ENCODE measurements around the gene NFASC. TPM values are rescaled to one million over a fixed set of nuclear protein-coding genes. Genes with fewer than 3 reads are reported as not detected.

NFASC gene
- total and polyA plus RNA-seq, 2 experiments from 2014 or later: 3.9 to 11.7 TPM

DNA sequence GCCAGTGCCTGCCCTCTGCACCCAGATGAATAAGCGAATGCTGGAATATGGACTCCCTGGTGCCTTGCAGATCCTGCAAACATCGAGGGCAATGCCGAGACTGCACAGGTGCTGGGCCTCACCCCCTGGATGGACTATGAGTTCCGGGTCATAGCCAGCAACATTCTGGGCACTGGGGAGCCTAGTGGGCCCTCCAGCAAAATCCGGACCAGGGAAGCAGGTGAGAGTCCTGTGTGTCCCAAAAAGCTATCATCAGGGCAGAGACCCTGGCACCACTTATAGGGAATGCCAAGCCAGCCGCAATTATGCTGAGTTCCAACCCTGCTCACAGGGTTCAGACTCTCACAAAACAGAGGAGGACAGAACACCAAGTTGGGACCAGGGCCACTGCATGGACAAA, 196.4 kb downstream of the NFASC start:
- no peaks in the 10 kb centered on the region for H3F3A ChIP-seq (replicated peaks; ENCODE audit: low read depth)
- no peaks in the 10 kb centered on the region for H3K36me3 Mint-ChIP-seq (ENCODE audit: low read depth)
- no peaks in the 10 kb centered on the region for H3K9me2 ChIP-seq (ENCODE audit: insufficient read depth)
- H3K27me3 Mint-ChIP-seq (ENCODE audit: insufficient read depth, low read depth, poor library complexity): peaks cover 7% of the 10 kb centered on the region
- no peak overlapping the region for H3K4me2 ChIP-seq
- H3K4me1 ChIP-seq (ENCODE audit: insufficient read depth): no peaks in the 10 kb centered on the region
- H3K79me2 ChIP-seq (replicated peaks; ENCODE audit: insufficient read depth): no peaks in the 10 kb centered on the region
- H4K20me1 ChIP-seq (replicated peaks; ENCODE audit: insufficient read depth): no peaks in the 10 kb centered on the region
- DNase-seq (ENCODE audit: low spot score) (no peak), ATAC-seq (no peak)
- no peaks in the 10 kb centered on the region; the same call in 1 of the 3 replicates for H3K9me3 Mint-ChIP-seq
- no peak for TF ChIP-seq ZNF331 (CRISPR knock-in tag; IDR thresholded peaks at IDR 0.05; ENCODE audit: low read depth)
- no peak for TF ChIP-seq NANOG (IDR thresholded peaks at IDR 0.05; ENCODE audit: borderline replicate concordance)
- no peak for TF ChIP-seq CREB1 (CRISPR knock-in tag; IDR thresholded peaks at IDR 0.05; ENCODE audit: low read depth)
- no peak for TF ChIP-seq STAT1 (IDR thresholded peaks at IDR 0.05; ENCODE audit: unreplicated experiment)
- TF ChIP-seq, protein P1, sequence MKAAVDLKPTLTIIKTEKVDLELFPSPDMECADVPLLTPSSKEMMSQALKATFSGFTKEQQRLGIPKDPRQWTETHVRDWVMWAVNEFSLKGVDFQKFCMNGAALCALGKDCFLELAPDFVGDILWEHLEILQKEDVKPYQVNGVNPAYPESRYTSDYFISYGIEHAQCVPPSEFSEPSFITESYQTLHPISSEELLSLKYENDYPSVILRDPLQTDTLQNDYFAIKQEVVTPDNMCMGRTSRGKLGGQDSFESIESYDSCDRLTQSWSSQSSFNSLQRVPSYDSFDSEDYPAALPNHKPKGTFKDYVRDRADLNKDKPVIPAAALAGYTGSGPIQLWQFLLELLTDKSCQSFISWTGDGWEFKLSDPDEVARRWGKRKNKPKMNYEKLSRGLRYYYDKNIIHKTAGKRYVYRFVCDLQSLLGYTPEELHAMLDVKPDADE (IDR thresholded peaks at IDR 0.05): no peak
- TF ChIP-seq, protein P2, sequence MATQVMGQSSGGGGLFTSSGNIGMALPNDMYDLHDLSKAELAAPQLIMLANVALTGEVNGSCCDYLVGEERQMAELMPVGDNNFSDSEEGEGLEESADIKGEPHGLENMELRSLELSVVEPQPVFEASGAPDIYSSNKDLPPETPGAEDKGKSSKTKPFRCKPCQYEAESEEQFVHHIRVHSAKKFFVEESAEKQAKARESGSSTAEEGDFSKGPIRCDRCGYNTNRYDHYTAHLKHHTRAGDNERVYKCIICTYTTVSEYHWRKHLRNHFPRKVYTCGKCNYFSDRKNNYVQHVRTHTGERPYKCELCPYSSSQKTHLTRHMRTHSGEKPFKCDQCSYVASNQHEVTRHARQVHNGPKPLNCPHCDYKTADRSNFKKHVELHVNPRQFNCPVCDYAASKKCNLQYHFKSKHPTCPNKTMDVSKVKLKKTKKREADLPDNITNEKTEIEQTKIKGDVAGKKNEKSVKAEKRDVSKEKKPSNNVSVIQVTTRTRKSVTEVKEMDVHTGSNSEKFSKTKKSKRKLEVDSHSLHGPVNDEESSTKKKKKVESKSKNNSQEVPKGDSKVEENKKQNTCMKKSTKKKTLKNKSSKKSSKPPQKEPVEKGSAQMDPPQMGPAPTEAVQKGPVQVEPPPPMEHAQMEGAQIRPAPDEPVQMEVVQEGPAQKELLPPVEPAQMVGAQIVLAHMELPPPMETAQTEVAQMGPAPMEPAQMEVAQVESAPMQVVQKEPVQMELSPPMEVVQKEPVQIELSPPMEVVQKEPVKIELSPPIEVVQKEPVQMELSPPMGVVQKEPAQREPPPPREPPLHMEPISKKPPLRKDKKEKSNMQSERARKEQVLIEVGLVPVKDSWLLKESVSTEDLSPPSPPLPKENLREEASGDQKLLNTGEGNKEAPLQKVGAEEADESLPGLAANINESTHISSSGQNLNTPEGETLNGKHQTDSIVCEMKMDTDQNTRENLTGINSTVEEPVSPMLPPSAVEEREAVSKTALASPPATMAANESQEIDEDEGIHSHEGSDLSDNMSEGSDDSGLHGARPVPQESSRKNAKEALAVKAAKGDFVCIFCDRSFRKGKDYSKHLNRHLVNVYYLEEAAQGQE (IDR thresholded peaks at IDR 0.05; ENCODE audit: unreplicated experiment): no peak
- TF ChIP-seq, protein P3, sequence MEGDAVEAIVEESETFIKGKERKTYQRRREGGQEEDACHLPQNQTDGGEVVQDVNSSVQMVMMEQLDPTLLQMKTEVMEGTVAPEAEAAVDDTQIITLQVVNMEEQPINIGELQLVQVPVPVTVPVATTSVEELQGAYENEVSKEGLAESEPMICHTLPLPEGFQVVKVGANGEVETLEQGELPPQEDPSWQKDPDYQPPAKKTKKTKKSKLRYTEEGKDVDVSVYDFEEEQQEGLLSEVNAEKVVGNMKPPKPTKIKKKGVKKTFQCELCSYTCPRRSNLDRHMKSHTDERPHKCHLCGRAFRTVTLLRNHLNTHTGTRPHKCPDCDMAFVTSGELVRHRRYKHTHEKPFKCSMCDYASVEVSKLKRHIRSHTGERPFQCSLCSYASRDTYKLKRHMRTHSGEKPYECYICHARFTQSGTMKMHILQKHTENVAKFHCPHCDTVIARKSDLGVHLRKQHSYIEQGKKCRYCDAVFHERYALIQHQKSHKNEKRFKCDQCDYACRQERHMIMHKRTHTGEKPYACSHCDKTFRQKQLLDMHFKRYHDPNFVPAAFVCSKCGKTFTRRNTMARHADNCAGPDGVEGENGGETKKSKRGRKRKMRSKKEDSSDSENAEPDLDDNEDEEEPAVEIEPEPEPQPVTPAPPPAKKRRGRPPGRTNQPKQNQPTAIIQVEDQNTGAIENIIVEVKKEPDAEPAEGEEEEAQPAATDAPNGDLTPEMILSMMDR (conservative IDR thresholded peaks at IDR 0.05; ENCODE audit: low read depth in 2 of 2): no peak
- TF ChIP-seq, protein P4, sequence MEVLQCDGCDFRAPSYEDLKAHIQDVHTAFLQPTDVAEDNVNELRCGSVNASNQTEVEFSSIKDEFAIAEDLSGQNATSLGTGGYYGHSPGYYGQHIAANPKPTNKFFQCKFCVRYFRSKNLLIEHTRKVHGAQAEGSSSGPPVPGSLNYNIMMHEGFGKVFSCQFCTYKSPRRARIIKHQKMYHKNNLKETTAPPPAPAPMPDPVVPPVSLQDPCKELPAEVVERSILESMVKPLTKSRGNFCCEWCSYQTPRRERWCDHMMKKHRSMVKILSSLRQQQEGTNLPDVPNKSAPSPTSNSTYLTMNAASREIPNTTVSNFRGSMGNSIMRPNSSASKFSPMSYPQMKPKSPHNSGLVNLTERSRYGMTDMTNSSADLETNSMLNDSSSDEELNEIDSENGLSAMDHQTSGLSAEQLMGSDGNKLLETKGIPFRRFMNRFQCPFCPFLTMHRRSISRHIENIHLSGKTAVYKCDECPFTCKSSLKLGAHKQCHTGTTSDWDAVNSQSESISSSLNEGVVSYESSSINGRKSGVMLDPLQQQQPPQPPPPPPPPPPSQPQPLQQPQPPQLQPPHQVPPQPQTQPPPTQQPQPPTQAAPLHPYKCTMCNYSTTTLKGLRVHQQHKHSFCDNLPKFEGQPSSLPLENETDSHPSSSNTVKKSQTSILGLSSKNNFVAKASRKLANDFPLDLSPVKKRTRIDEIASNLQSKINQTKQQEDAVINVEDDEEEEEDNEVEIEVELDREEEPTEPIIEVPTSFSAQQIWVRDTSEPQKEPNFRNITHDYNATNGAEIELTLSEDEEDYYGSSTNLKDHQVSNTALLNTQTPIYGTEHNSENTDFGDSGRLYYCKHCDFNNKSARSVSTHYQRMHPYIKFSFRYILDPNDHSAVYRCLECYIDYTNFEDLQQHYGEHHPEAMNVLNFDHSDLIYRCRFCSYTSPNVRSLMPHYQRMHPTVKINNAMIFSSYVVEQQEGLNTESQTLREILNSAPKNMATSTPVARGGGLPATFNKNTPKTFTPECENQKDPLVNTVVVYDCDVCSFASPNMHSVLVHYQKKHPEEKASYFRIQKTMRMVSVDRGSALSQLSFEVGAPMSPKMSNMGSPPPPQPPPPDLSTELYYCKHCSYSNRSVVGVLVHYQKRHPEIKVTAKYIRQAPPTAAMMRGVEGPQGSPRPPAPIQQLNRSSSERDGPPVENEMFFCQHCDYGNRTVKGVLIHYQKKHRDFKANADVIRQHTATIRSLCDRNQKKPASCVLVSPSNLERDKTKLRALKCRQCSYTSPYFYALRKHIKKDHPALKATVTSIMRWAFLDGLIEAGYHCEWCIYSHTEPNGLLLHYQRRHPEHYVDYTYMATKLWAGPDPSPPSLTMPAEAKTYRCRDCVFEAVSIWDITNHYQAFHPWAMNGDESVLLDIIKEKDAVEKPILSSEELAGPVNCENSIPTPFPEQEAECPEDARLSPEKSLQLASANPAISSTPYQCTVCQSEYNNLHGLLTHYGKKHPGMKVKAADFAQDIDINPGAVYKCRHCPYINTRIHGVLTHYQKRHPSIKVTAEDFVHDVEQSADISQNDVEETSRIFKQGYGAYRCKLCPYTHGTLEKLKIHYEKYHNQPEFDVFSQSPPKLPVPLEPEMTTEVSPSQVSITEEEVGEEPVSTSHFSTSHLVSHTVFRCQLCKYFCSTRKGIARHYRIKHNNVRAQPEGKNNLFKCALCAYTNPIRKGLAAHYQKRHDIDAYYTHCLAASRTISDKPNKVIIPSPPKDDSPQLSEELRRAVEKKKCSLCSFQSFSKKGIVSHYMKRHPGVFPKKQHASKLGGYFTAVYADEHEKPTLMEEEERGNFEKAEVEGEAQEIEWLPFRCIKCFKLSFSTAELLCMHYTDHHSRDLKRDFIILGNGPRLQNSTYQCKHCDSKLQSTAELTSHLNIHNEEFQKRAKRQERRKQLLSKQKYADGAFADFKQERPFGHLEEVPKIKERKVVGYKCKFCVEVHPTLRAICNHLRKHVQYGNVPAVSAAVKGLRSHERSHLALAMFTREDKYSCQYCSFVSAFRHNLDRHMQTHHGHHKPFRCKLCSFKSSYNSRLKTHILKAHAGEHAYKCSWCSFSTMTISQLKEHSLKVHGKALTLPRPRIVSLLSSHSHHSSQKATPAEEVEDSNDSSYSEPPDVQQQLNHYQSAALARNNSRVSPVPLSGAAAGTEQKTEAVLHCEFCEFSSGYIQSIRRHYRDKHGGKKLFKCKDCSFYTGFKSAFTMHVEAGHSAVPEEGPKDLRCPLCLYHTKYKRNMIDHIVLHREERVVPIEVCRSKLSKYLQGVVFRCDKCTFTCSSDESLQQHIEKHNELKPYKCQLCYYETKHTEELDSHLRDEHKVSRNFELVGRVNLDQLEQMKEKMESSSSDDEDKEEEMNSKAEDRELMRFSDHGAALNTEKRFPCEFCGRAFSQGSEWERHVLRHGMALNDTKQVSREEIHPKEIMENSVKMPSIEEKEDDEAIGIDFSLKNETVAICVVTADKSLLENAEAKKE (CRISPR knock-in tag; IDR thresholded peaks at IDR 0.05): no peak
- TF ChIP-seq JUNB (IDR thresholded peaks at IDR 0.05; ENCODE audit: unreplicated experiment): no peak
- no peak for TF ChIP-seq ZNF114 (CRISPR knock-in tag; IDR thresholded peaks at IDR 0.05)
- TF ChIP-seq EZH2phosphoT487 (IDR thresholded peaks at IDR 0.05; ENCODE audit: unreplicated experiment): no peak
- TF ChIP-seq POLR2AphosphoS5 (IDR thresholded peaks at IDR 0.05; ENCODE audit: low read depth): no peak
- no peak for TF ChIP-seq EZH2 (IDR thresholded peaks at IDR 0.05; ENCODE audit: low read depth, unreplicated experiment)
- H2AFZ ChIP-seq: no peak overlapping the region
- no peak overlapping the region for H3K4me3 Mint-ChIP-seq
- H3K4me1 Mint-ChIP-seq: peaks cover 5% of the 10 kb centered on the region
- no peak overlapping the region for H3K4me3 ChIP-seq
- H3K27me3 ChIP-seq (ENCODE audit: insufficient read depth): no peaks in the 10 kb centered on the region
- H3K27ac ChIP-seq (ENCODE audit: low read depth): no peak overlapping the region
- no peaks in the 10 kb centered on the region for H3K36me3 ChIP-seq (ENCODE audit: insufficient read depth)
- H3K27ac Mint-ChIP-seq: no peak overlapping the region
